ENCODE data around the gene MALRD1. TPM values are rescaled to one million over a fixed set of nuclear protein-coding genes. Genes with fewer than 3 reads are reported as not detected.

The MALRD1 gene
- total RNA-seq, 1 experiment from 2014 or later: 0.86 TPM

DNA sequence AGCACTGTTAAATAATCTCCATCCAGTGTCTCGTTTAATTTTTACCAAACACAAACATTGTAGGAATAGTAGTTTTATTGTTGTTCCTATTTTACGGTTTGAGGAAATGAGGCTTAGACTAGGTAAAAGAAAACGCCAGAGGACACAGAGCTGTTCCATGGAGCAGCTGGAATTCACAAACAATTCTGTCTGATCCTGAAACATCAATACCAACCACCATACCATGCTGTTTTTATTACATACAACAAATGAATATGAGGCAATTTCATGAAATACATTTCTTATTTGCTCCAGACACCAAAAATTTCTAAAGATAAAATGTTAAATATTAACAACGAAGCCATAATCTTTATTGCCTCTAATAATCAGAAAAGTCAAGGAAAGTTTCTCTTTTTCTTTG is 9.4 kb downstream of the MALRD1 start:
- H3K4me1 ChIP-seq (ENCODE audit: insufficient read depth, low read length, poor library complexity, severe bottlenecking): no peaks in the 10 kb centered on the region
- intact Hi-C loops (cut with micrococcal nuclease; ENCODE audit: unreplicated experiment): no loop called here
- no peak for DNase-seq (ENCODE audit: low spot score)
- H3K27ac ChIP-seq (ENCODE audit: low read depth, low read length, poor library complexity, severe bottlenecking): no peak overlapping the region
- no peak for TF ChIP-seq EZH2 (IDR thresholded peaks at IDR 0.05; ENCODE audit: borderline replicate concordance, low read depth, low read length, poor library complexity, severe bottlenecking)
- TF ChIP-seq, protein P1, sequence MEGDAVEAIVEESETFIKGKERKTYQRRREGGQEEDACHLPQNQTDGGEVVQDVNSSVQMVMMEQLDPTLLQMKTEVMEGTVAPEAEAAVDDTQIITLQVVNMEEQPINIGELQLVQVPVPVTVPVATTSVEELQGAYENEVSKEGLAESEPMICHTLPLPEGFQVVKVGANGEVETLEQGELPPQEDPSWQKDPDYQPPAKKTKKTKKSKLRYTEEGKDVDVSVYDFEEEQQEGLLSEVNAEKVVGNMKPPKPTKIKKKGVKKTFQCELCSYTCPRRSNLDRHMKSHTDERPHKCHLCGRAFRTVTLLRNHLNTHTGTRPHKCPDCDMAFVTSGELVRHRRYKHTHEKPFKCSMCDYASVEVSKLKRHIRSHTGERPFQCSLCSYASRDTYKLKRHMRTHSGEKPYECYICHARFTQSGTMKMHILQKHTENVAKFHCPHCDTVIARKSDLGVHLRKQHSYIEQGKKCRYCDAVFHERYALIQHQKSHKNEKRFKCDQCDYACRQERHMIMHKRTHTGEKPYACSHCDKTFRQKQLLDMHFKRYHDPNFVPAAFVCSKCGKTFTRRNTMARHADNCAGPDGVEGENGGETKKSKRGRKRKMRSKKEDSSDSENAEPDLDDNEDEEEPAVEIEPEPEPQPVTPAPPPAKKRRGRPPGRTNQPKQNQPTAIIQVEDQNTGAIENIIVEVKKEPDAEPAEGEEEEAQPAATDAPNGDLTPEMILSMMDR (conservative IDR thresholded peaks at IDR 0.05; ENCODE audit: low read depth, low read length): no peak
- no peaks in the 10 kb centered on the region for H3K36me3 ChIP-seq (ENCODE audit: insufficient read depth, low read length, poor library complexity, severe bottlenecking)
- no peaks in the 10 kb centered on the region for H3K27me3 ChIP-seq (replicated peaks; ENCODE audit: insufficient read depth, low read depth, low read length, poor library complexity)
- CTCF ChIA-PET: no interaction called here
- POLR2A ChIA-PET (ENCODE audit: low non-redundant PET): no interaction called here
- H3K4me3 ChIP-seq (ENCODE audit: low read depth, low read length, poor library complexity, severe bottlenecking): no peak overlapping the region
- H3K9me3 ChIP-seq (ENCODE audit: low read depth, low read length, poor library complexity, severe bottlenecking): no peaks in the 10 kb centered on the region
- BruUV-seq (replicated peaks): no TSS peak

DNA sequence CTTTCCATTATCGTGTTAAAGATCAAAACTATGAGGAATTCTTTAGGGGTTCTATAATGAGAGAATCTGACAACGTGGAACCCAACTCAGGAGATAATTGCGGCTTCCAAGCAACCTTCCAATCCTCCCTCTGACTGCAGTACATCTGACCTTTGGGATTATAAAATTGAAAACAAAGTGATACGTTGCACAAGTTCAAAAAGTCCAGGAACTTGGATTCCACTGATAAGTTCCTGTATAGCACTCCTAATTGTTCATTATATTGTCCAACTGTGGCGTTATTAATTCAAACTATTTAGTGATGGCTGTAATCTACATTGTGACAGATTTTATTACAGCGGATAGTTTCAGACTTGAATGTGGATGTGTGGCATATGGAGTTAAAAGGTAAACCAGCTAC is 15.4 kb downstream of the MALRD1 start:
- Histone ChIP-seq H3K27ac (ENCODE audit: low read depth, low read length, poor library complexity, severe bottlenecking) (no peak overlapping the region), H3K9me3 (ENCODE audit: low read depth, low read length, poor library complexity, severe bottlenecking) (no peaks in the 10 kb centered on the region), H3K4me3 (ENCODE audit: low read depth, low read length, poor library complexity, severe bottlenecking) (no peak overlapping the region), H3K36me3 (ENCODE audit: insufficient read depth, low read length, poor library complexity, severe bottlenecking) (no peaks in the 10 kb centered on the region), H3K27me3 (replicated peaks; ENCODE audit: insufficient read depth, low read depth, low read length, poor library complexity) (no peaks in the 10 kb centered on the region), H3K4me1 (ENCODE audit: insufficient read depth, low read length, poor library complexity, severe bottlenecking) (no peaks in the 10 kb centered on the region)
- CTCF ChIA-PET: no interaction called here
- no peak for DNase-seq (ENCODE audit: low spot score)
- POLR2A ChIA-PET (ENCODE audit: low non-redundant PET): no interaction called here
- no TSS peak for BruUV-seq (replicated peaks)
- intact Hi-C loops (cut with micrococcal nuclease; ENCODE audit: unreplicated experiment): no loop called here
- TF ChIP-seq EZH2 (IDR thresholded peaks at IDR 0.05; ENCODE audit: borderline replicate concordance, low read depth, low read length, poor library complexity, severe bottlenecking): no peak
- TF ChIP-seq, protein P1 (conservative IDR thresholded peaks at IDR 0.05; ENCODE audit: low read depth, low read length): no peak

DNA sequence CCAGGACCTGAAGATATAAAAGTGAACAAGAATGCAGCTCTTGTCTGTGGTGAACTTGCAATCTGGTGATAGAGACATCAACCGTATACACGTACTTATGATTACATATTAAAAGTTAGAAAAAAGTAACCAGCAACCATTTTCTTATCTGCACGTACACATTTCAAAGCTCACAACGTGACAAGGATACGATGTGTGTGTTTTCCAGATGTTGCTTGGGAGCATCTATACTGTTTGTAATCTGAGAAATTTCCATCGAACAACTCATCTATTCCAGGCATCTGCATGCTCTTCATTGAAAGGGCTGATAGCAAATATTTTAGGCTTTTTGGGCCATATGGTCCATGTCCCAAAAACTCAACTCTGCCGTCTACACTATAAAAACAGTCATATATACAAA is 23.3 kb downstream of the MALRD1 start:
- TF ChIP-seq EZH2 (IDR thresholded peaks at IDR 0.05; ENCODE audit: borderline replicate concordance, low read depth, low read length, poor library complexity, severe bottlenecking): no peak
- TF ChIP-seq, protein P1 (conservative IDR thresholded peaks at IDR 0.05; ENCODE audit: low read depth, low read length): no peak
- Histone ChIP-seq H3K4me1 (ENCODE audit: insufficient read depth, low read length, poor library complexity, severe bottlenecking) (no peaks in the 10 kb centered on the region), H3K9me3 (ENCODE audit: low read depth, low read length, poor library complexity, severe bottlenecking) (no peaks in the 10 kb centered on the region), H3K4me3 (ENCODE audit: low read depth, low read length, poor library complexity, severe bottlenecking) (no peak overlapping the region), H3K27me3 (replicated peaks; ENCODE audit: insufficient read depth, low read depth, low read length, poor library complexity) (no peaks in the 10 kb centered on the region), H3K36me3 (ENCODE audit: insufficient read depth, low read length, poor library complexity, severe bottlenecking) (no peaks in the 10 kb centered on the region), H3K27ac (ENCODE audit: low read depth, low read length, poor library complexity, severe bottlenecking) (no peak overlapping the region)
- POLR2A ChIA-PET (ENCODE audit: low non-redundant PET): no interaction called here
- no TSS peak for BruUV-seq (replicated peaks)
- no peak for DNase-seq (ENCODE audit: low spot score)
- CTCF ChIA-PET: no interaction called here
- intact Hi-C loops (cut with micrococcal nuclease; ENCODE audit: unreplicated experiment): no loop called here

All from A673 (cell line).